ENCODE data around the gene TMEM179B. TPM values are rescaled to one million over a fixed set of nuclear protein-coding genes. Genes with fewer than 3 reads are reported as not detected.

The TMEM179B gene
- total and polyA plus RNA-seq, 2 of the 13 experiments (the other 11 are each of a cell fraction or from before 2014, with no cell fraction given) = 24.8 to 25.7 TPM

GRCh38 chr11:62786318-62787004 lies 741 bp upstream of the TMEM179B start (continued):
- TF ChIP-seq ZNF576 (CRISPR knock-in tag; IDR thresholded peaks at IDR 0.05) (no peak), ZSCAN20 (CRISPR knock-in tag; IDR thresholded peaks at IDR 0.05; ENCODE audit: borderline replicate concordance) (0 out of 2 replicates have a peak, but pooled peaks have one; percentile 24), YY1 (IDR thresholded peaks at IDR 0.05; ENCODE audit: insufficient read depth, insufficient replicate concordance, low read depth, low read length) (peak; percentile 55), KDM4B (CRISPR knock-in tag; IDR thresholded peaks at IDR 0.05) (0 out of 2 replicates have a peak, but pooled peaks have one; percentile 35), STAG1 (CRISPR knock-in tag; IDR thresholded peaks at IDR 0.05) (peak; percentile 63), FOSL2 (CRISPR knock-in tag; IDR thresholded peaks at IDR 0.05) (peak; percentile 28; the same call in 1 of the 2 replicates), ZNF292 (CRISPR knock-in tag; IDR thresholded peaks at IDR 0.05; ENCODE audit: borderline replicate concordance, low read depth) (peak; percentile 13; the same call in 1 of the 2 replicates), ZNF724P (CRISPR knock-in tag; IDR thresholded peaks at IDR 0.05; ENCODE audit: borderline replicate concordance) (no peak; the same call in 1 of the 2 replicates), FOXM1 (CRISPR knock-in tag; IDR thresholded peaks at IDR 0.05) (no peak), HMGXB4 (CRISPR knock-in tag; IDR thresholded peaks at IDR 0.05; ENCODE audit: borderline replicate concordance in 1 of 2, low read depth in 1 of 2) (peak; percentile 78 to 93), XBP1 (CRISPR knock-in tag; IDR thresholded peaks at IDR 0.05) (0 out of 2 replicates have a peak, but pooled peaks have one; percentile 15), MXI1 (IDR thresholded peaks at IDR 0.05; ENCODE audit: borderline replicate concordance, low read depth, low read length) (0 out of 3 replicates have a peak, but pooled peaks have one; percentile 31), ZNF816 (CRISPR knock-in tag; IDR thresholded peaks at IDR 0.05; ENCODE audit: borderline replicate concordance) (no peak), ZNF501 (CRISPR knock-in tag; IDR thresholded peaks at IDR 0.05) (no peak), MIER2 (CRISPR knock-in tag; IDR thresholded peaks at IDR 0.05) (0 out of 2 replicates have a peak, but pooled peaks have one; percentile 36), MTF1 (CRISPR knock-in tag; IDR thresholded peaks at IDR 0.05) (no peak), ZNF580 (CRISPR knock-in tag; IDR thresholded peaks at IDR 0.05; ENCODE audit: borderline replicate concordance, low read depth) (0 out of 2 replicates have a peak, but pooled peaks have one; percentile 38), HOXA3 (CRISPR knock-in tag; IDR thresholded peaks at IDR 0.05) (peak; percentile 43), KDM5B (CRISPR knock-in tag; IDR thresholded peaks at IDR 0.05; ENCODE audit: borderline replicate concordance) (no peak), ELF3 (CRISPR knock-in tag; IDR thresholded peaks at IDR 0.05) (0 out of 2 replicates have a peak, but pooled peaks have one; percentile 11), YEATS2 (CRISPR knock-in tag; IDR thresholded peaks at IDR 0.05; ENCODE audit: borderline replicate concordance) (no peak), ZBTB38 (CRISPR knock-in tag; IDR thresholded peaks at IDR 0.05) (peak; percentile 14; the same call in 1 of the 2 replicates), SP5 (CRISPR knock-in tag; IDR thresholded peaks at IDR 0.05; ENCODE audit: borderline replicate concordance, low read depth) (peak; percentile 21; the same call in 1 of the 2 replicates), NFIB (CRISPR knock-in tag; IDR thresholded peaks at IDR 0.05; ENCODE audit: borderline replicate concordance) (no peak), YEATS4 (CRISPR knock-in tag; IDR thresholded peaks at IDR 0.05; ENCODE audit: borderline replicate concordance) (peak; percentile 12; the same call in 1 of the 2 replicates)
- TF ChIP-seq, protein P1, sequence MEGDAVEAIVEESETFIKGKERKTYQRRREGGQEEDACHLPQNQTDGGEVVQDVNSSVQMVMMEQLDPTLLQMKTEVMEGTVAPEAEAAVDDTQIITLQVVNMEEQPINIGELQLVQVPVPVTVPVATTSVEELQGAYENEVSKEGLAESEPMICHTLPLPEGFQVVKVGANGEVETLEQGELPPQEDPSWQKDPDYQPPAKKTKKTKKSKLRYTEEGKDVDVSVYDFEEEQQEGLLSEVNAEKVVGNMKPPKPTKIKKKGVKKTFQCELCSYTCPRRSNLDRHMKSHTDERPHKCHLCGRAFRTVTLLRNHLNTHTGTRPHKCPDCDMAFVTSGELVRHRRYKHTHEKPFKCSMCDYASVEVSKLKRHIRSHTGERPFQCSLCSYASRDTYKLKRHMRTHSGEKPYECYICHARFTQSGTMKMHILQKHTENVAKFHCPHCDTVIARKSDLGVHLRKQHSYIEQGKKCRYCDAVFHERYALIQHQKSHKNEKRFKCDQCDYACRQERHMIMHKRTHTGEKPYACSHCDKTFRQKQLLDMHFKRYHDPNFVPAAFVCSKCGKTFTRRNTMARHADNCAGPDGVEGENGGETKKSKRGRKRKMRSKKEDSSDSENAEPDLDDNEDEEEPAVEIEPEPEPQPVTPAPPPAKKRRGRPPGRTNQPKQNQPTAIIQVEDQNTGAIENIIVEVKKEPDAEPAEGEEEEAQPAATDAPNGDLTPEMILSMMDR (CRISPR knock-in tag; IDR thresholded peaks at IDR 0.05) = peak; percentile 95
